Measurements from ENCODE around the gene MACO1. TPM values are rescaled to one million over a fixed set of nuclear protein-coding genes. Genes with fewer than 3 reads are reported as not detected.

MACO1 gene
- total RNA-seq, 1 experiment from 2014 or later: 22.9 TPM

DNA sequence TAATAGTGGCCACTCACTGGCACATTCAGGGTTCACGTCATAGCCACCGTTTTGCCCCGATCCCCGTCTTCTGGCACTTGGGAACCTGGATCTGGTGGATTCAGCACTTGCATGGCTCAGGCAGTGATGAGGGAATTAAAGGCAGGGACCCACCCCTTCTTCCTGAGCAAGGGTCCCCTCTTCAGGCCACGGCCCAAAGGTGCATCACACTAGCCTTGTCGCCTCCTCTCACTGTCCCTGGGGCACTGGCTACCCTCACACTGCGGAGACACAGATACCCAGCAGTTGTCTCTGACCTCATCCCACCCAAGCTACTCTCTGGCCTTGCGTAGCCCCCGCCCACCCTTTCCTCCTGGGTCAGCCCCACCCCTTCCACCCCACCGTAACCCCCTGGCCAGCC, 92.8 kb downstream of the MACO1 start:
- Histone ChIP-seq H3K36me3 (ENCODE audit: insufficient read depth, low read length, poor library complexity, severe bottlenecking) (no peaks in the 10 kb centered on the region), H3K9me3 (ENCODE audit: low read depth, low read length, poor library complexity, severe bottlenecking) (no peaks in the 10 kb centered on the region), H3K27me3 (replicated peaks; ENCODE audit: insufficient read depth, low read depth, low read length, poor library complexity) (no peaks in the 10 kb centered on the region), H3K4me3 (ENCODE audit: low read depth, low read length, poor library complexity, severe bottlenecking) (no peak overlapping the region), H3K4me1 (ENCODE audit: insufficient read depth, low read length, poor library complexity, severe bottlenecking) (peaks cover 13% of the 10 kb centered on the region), H3K27ac (ENCODE audit: low read depth, low read length, poor library complexity, severe bottlenecking) (no peak overlapping the region)
- ChIA-PET POLR2A (ENCODE audit: low non-redundant PET) (no interaction called here), CTCF (interaction anchor here (0.5 kb wide), 1 partner anchor 15 kb away, joined by 3 read pairs; no protein-coding TSS in a partner anchor)
- BruUV-seq (replicated peaks): no TSS peak
- DNase-seq (ENCODE audit: low spot score): no peak
- TF ChIP-seq EZH2 (IDR thresholded peaks at IDR 0.05; ENCODE audit: borderline replicate concordance, low read depth, low read length, poor library complexity, severe bottlenecking) (no peak), CTCF (conservative IDR thresholded peaks at IDR 0.05; ENCODE audit: low read depth, low read length) (no peak)
- intact Hi-C loops (cut with micrococcal nuclease; ENCODE audit: unreplicated experiment): no loop called here

GRCh38 chr1:25524568-25525360, 94.1 kb downstream of the MACO1 start:
- Histone ChIP-seq H3K27ac (ENCODE audit: low read depth, low read length, poor library complexity, severe bottlenecking) (no peak overlapping the region), H3K27me3 (replicated peaks; ENCODE audit: insufficient read depth, low read depth, low read length, poor library complexity) (no peaks in the 10 kb centered on the region), H3K4me1 (ENCODE audit: insufficient read depth, low read length, poor library complexity, severe bottlenecking) (peaks cover 13% of the 10 kb centered on the region), H3K9me3 (ENCODE audit: low read depth, low read length, poor library complexity, severe bottlenecking) (no peaks in the 10 kb centered on the region), H3K36me3 (ENCODE audit: insufficient read depth, low read length, poor library complexity, severe bottlenecking) (no peaks in the 10 kb centered on the region), H3K4me3 (ENCODE audit: low read depth, low read length, poor library complexity, severe bottlenecking) (no peak overlapping the region)
- POLR2A ChIA-PET (ENCODE audit: low non-redundant PET): no interaction called here
- CTCF ChIA-PET: interaction anchor here (0.7 kb wide), 1 partner anchor 170 kb away, joined by 3 read pairs; no protein-coding TSS in a partner anchor
- intact Hi-C loops (cut with micrococcal nuclease; ENCODE audit: unreplicated experiment): no loop called here
- no peak for TF ChIP-seq EZH2 (IDR thresholded peaks at IDR 0.05; ENCODE audit: borderline replicate concordance, low read depth, low read length, poor library complexity, severe bottlenecking)
- no peak for TF ChIP-seq CTCF (conservative IDR thresholded peaks at IDR 0.05; ENCODE audit: low read depth, low read length)
- BruUV-seq (replicated peaks): no TSS peak
- no peak for DNase-seq (ENCODE audit: low spot score)

DNA sequence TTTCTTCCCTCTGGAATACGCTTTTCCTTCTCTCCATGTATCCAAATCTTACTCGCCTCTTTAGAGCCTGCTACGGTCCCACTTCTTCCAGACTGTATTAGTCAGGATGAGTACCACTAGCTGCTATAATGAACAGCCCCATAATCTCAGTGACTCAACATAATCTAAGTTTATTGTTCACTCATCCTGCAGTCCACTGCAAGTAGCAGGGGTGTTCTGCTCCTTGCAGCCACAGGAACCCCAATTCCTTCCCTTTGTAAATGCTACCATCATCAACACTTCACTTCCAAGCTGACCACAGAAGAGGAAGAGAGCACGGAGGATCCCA, 94.6 kb downstream of the MACO1 start:
- ChIA-PET CTCF (interaction anchor here (0.7 kb wide), 1 partner anchor 169 kb away, joined by 3 read pairs; no protein-coding TSS in a partner anchor), POLR2A (ENCODE audit: low non-redundant PET) (no interaction called here)
- Histone ChIP-seq H3K9me3 (ENCODE audit: low read depth, low read length, poor library complexity, severe bottlenecking) (no peaks in the 10 kb centered on the region), H3K4me3 (ENCODE audit: low read depth, low read length, poor library complexity, severe bottlenecking) (no peak overlapping the region), H3K4me1 (ENCODE audit: insufficient read depth, low read length, poor library complexity, severe bottlenecking) (peaks cover 13% of the 10 kb centered on the region), H3K27me3 (replicated peaks; ENCODE audit: insufficient read depth, low read depth, low read length, poor library complexity) (no peaks in the 10 kb centered on the region), H3K27ac (ENCODE audit: low read depth, low read length, poor library complexity, severe bottlenecking) (no peak overlapping the region), H3K36me3 (ENCODE audit: insufficient read depth, low read length, poor library complexity, severe bottlenecking) (no peaks in the 10 kb centered on the region)
- intact Hi-C loops (cut with micrococcal nuclease; ENCODE audit: unreplicated experiment): no loop called here
- BruUV-seq (replicated peaks): no TSS peak
- TF ChIP-seq CTCF (conservative IDR thresholded peaks at IDR 0.05; ENCODE audit: low read depth, low read length) (no peak), EZH2 (IDR thresholded peaks at IDR 0.05; ENCODE audit: borderline replicate concordance, low read depth, low read length, poor library complexity, severe bottlenecking) (no peak)
- no peak for DNase-seq (ENCODE audit: low spot score)
